BLaER1 (cell line): ENCODE results near the gene CORIN.

ENCODE experiments used
- H3K27ac ChIP-seq: shearing (Covaris generic); formaldehyde crosslinking; 2 replicates; pipeline ENCODE4 v1.8.1; 2022
- H3K27me3 ChIP-seq: shearing (Covaris generic); formaldehyde crosslinking; 2 replicates; pipeline ENCODE4 v1.8.1; 2022
- H3K36me3 ChIP-seq: shearing (Covaris generic); formaldehyde crosslinking; 2 replicates; pipeline ENCODE4 v1.8.1; 2022
- H3K4me1 ChIP-seq: shearing (Covaris generic); formaldehyde crosslinking; 2 replicates; pipeline ENCODE4 v1.8.1; 2022
- H3K4me2 ChIP-seq: shearing (Covaris generic); formaldehyde crosslinking; 2 replicates; pipeline ENCODE4 v1.8.1; 2022
- H3K4me3 ChIP-seq: shearing (Covaris generic); formaldehyde crosslinking; 2 replicates; pipeline ENCODE4 v1.8.1; 2022
- H3K9ac ChIP-seq: shearing (Covaris generic); formaldehyde crosslinking; 2 replicates; pipeline ENCODE4 v1.8.1; 2022
- H3K9me3 ChIP-seq: shearing (Covaris generic); formaldehyde crosslinking; 2 replicates; pipeline ENCODE4 v1.8.1; 2022
- H4K20me1 ChIP-seq: shearing (Covaris generic); formaldehyde crosslinking; 2 replicates; pipeline ENCODE4 v1.8.1; 2022
- Cebpa-rat ChIP-seq: shearing (Covaris generic); IDR thresholded peaks from 2 replicates; pipeline ENCODE4 v1.8.1; 2022

Gene CORIN

GRCh38 chr4:47858006-47858405, 20.1 kb upstream of the CORIN start:
- Histone ChIP-seq H4K20me1 (no peaks in the 10 kb centered on the region), H3K9ac (no peak overlapping the region), H3K27me3 (no peaks in the 10 kb centered on the region), H3K4me1 (no peaks in the 10 kb centered on the region), H3K9me3 (no peaks in the 10 kb centered on the region), H3K36me3 (peaks cover 20% of the 10 kb centered on the region), H3K27ac (no peak overlapping the region), H3K4me3 (no peak overlapping the region), H3K4me2 (no peak overlapping the region)
- TF ChIP-seq Cebpa-rat, result no peak

GRCh38 chr4:47856713-47857112, 18.8 kb upstream of the CORIN start:
- Histone ChIP-seq H3K4me3 (no peak overlapping the region), H4K20me1 (no peaks in the 10 kb centered on the region), H3K9me3 (no peaks in the 10 kb centered on the region), H3K9ac (no peak overlapping the region), H3K36me3 (peaks cover 20% of the 10 kb centered on the region), H3K27me3 (no peaks in the 10 kb centered on the region), H3K4me2 (no peak overlapping the region), H3K4me1 (no peaks in the 10 kb centered on the region), H3K27ac (no peak overlapping the region)
- TF ChIP-seq Cebpa-rat, result no peak

- Histone ChIP-seq H3K27me3 (no peaks in the 10 kb centered on the region), H3K9ac (no peak overlapping the region), H3K4me1 (no peaks in the 10 kb centered on the region), H3K4me2 (no peak overlapping the region), H3K27ac (no peak overlapping the region), H3K36me3 (peaks cover 17% of the 10 kb centered on the region; the same call in 1 of the 2 replicates), H4K20me1 (no peaks in the 10 kb centered on the region), H3K4me3 (no peak overlapping the region), H3K9me3 (no peaks in the 10 kb centered on the region)
- TF ChIP-seq Cebpa-rat, result no peak
Measured at GRCh38 chr4:47855350-47855749, 17.5 kb upstream of the CORIN start.

GRCh38 chr4:47852136-47852535, 14.3 kb upstream of the CORIN start:
- no peaks in the 10 kb centered on the region for H3K9me3 ChIP-seq
- no peak for TF ChIP-seq Cebpa-rat
- no peaks in the 10 kb centered on the region for H3K27me3 ChIP-seq
- no peak overlapping the region for H3K4me3 ChIP-seq
- no peaks in the 10 kb centered on the region for H3K4me1 ChIP-seq
- no peaks in the 10 kb centered on the region for H4K20me1 ChIP-seq
- H3K27ac ChIP-seq, result no peak overlapping the region
- no peak overlapping the region for H3K4me2 ChIP-seq
- no peak overlapping the region for H3K9ac ChIP-seq
- peaks cover 27% of the 10 kb centered on the region; the same call in 1 of the 2 replicates for H3K36me3 ChIP-seq

GRCh38 chr4:47849466-47849865, 11.6 kb upstream of the CORIN start:
- no peak overlapping the region for H3K27ac ChIP-seq
- H3K4me1 ChIP-seq, result no peaks in the 10 kb centered on the region
- H3K27me3 ChIP-seq, result no peaks in the 10 kb centered on the region
- H3K9ac ChIP-seq, result no peak overlapping the region
- TF ChIP-seq Cebpa-rat, result no peak
- H3K36me3 ChIP-seq, result peaks cover 27% of the 10 kb centered on the region
- no peaks in the 10 kb centered on the region for H4K20me1 ChIP-seq
- H3K9me3 ChIP-seq, result no peaks in the 10 kb centered on the region; the same call in 1 of the 2 replicates
- no peak overlapping the region for H3K4me2 ChIP-seq
- H3K4me3 ChIP-seq, result no peak overlapping the region

- H3K36me3 ChIP-seq, result peaks cover 28% of the 10 kb centered on the region
- no peak for TF ChIP-seq Cebpa-rat
- H3K9me3 ChIP-seq, result no peaks in the 10 kb centered on the region; the same call in 1 of the 2 replicates
- no peak overlapping the region for H3K9ac ChIP-seq
- no peaks in the 10 kb centered on the region for H3K4me1 ChIP-seq
- no peaks in the 10 kb centered on the region for H3K27me3 ChIP-seq
- H3K4me2 ChIP-seq, result no peak overlapping the region
- H4K20me1 ChIP-seq, result no peaks in the 10 kb centered on the region
- no peak overlapping the region for H3K27ac ChIP-seq
- no peak overlapping the region for H3K4me3 ChIP-seq
Measured at GRCh38 chr4:47848041-47848440, 10.2 kb upstream of the CORIN start.

- Histone ChIP-seq H3K4me2 (no peak overlapping the region), H3K9me3 (no peaks in the 10 kb centered on the region; the same call in 1 of the 2 replicates), H3K27ac (no peak overlapping the region), H3K27me3 (peaks cover 6% of the 10 kb centered on the region), H3K4me1 (peaks cover under 1% of the 10 kb centered on the region; the same call in 1 of the 2 replicates), H4K20me1 (peaks cover 13% of the 10 kb centered on the region; the same call in 1 of the 2 replicates), H3K36me3 (peaks cover 19% of the 10 kb centered on the region), H3K4me3 (no peak overlapping the region), H3K9ac (no peak overlapping the region)
- no peak for TF ChIP-seq Cebpa-rat
Measured at GRCh38 chr4:47842985-47843384, 5.1 kb upstream of the CORIN start.

- no peaks in the 10 kb centered on the region for H3K9me3 ChIP-seq
- H3K27ac ChIP-seq, result no peak overlapping the region
- no peak overlapping the region for H3K4me3 ChIP-seq
- peaks cover 26% of the 10 kb centered on the region; the same call in 1 of the 2 replicates for H4K20me1 ChIP-seq
- H3K36me3 ChIP-seq, result peaks cover 18% of the 10 kb centered on the region
- peaks cover 33% of the 10 kb centered on the region for H3K27me3 ChIP-seq
- peaks cover 27% of the 10 kb centered on the region for H3K4me1 ChIP-seq
- no peak for TF ChIP-seq Cebpa-rat
- no peak overlapping the region for H3K9ac ChIP-seq
- no peak overlapping the region for H3K4me2 ChIP-seq
Measured at GRCh38 chr4:47840291-47840690, 2.4 kb upstream of the CORIN start.

GRCh38 chr4:47839259-47839658, 1.4 kb upstream of the CORIN start:
- peaks cover 26% of the 10 kb centered on the region; the same call in 1 of the 2 replicates for H4K20me1 ChIP-seq
- H3K4me3 ChIP-seq, result no peak overlapping the region
- H3K9ac ChIP-seq, result no peak overlapping the region
- H3K27ac ChIP-seq, result no peak overlapping the region
- H3K9me3 ChIP-seq, result no peaks in the 10 kb centered on the region
- peaks cover 30% of the 10 kb centered on the region for H3K4me1 ChIP-seq
- TF ChIP-seq Cebpa-rat, result no peak
- H3K36me3 ChIP-seq, result peaks cover 13% of the 10 kb centered on the region
- H3K27me3 ChIP-seq, result peaks cover 36% of the 10 kb centered on the region
- no peak overlapping the region for H3K4me2 ChIP-seq

GRCh38 chr4:47838445-47838844, 578 bp upstream of the CORIN start:
- Histone ChIP-seq H4K20me1 (peaks cover 26% of the 10 kb centered on the region; the same call in 1 of the 2 replicates), H3K4me2 (no peak overlapping the region), H3K4me3 (no peak overlapping the region), H3K4me1 (peaks cover 30% of the 10 kb centered on the region), H3K9ac (no peak overlapping the region), H3K27me3 (peaks cover 36% of the 10 kb centered on the region), H3K27ac (no peak overlapping the region), H3K9me3 (no peaks in the 10 kb centered on the region), H3K36me3 (0 out of 2 replicates have a peak, but pooled peaks cover 7% of the 10 kb centered on the region)
- TF ChIP-seq Cebpa-rat, result no peak
